Tongue (tissue), 2 donors: Measurements from ENCODE around the gene GYPC. TPM values are rescaled to one million over a fixed set of nuclear protein-coding genes. Genes with fewer than 3 reads are reported as not detected.
"Not testable (repeated sequence)": the region's sequence is repeated elsewhere in the genome, so short reads cannot be mapped to it uniquely, and the experiment has no call there.

Experiments used
- DNase-seq: peaks from one replicate; pipeline ENCODE4 v3.0.0-alpha.2; 2015
- total RNA-seq: library from RNA; depleted of rRNA; stranded (reverse); fragments of >200 nt; gene quantifications from one replicate; pipeline ENCODE4 v1.2.3, GENCODE V29; 2014

GYPC gene
- total RNA-seq, 1 donor from 2014 or later = 73.4 TPM

GRCh38 chr2:126671488-126671887 lies 15.5 kb downstream of the GYPC start:
- DNase-seq = no peak

- no peak for DNase-seq
Observed at GRCh38 chr2:126672980-126673605, 17.1 kb downstream of the GYPC start.

DNA sequence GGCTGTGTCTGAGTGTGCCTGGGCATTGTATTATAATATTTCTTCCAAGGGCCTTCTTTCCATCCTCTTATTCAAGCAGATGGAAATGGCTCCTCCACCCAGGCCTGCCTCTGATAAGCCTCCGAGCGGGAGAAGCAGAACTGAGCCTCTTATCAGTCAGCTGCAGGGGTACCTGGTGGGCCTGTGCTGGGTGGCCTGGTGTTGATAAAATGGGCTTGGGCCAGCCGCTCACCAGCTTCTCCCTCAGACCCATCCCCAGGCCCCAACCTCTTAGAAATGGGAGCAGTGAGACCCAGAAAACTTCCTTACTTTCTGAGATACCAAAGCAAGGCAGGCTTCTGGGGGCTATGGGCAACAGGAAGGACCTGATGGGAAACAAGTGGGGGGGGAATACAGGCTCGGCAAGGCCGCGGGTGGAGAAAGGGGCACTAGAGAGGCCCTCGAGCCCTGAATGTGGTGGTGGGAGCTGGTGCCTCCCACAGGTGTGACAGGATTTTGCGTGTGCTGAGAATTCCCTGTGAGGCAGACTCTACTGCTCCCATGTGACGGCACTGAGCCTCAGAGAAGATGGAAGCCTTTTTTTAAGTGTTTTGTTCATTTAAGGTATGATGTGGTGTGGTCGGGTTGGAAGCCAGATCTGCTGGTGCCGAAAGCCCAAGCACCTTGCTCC lies 18.3 kb downstream of the GYPC start:
- no peak for DNase-seq

DNA sequence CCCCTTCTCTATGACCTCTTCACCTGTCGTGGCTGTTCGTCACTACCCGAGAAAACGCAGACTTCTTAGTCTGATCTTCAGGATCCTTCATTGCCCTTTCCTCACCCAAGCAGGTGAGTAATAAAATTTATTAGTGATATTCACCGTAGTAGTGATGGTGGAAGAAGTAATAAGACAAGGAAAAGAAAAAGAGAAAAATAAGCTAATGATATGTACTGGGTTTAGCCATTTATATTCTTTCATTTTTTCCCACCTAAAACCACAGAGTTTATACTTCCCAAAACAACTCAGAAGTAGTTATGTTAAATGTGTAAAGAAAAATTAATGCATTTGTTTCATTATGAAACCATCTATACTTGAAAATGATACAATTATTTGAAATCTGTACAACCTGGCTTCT lies 19.7 kb downstream of the GYPC start:
- DNase-seq = no peak

DNA sequence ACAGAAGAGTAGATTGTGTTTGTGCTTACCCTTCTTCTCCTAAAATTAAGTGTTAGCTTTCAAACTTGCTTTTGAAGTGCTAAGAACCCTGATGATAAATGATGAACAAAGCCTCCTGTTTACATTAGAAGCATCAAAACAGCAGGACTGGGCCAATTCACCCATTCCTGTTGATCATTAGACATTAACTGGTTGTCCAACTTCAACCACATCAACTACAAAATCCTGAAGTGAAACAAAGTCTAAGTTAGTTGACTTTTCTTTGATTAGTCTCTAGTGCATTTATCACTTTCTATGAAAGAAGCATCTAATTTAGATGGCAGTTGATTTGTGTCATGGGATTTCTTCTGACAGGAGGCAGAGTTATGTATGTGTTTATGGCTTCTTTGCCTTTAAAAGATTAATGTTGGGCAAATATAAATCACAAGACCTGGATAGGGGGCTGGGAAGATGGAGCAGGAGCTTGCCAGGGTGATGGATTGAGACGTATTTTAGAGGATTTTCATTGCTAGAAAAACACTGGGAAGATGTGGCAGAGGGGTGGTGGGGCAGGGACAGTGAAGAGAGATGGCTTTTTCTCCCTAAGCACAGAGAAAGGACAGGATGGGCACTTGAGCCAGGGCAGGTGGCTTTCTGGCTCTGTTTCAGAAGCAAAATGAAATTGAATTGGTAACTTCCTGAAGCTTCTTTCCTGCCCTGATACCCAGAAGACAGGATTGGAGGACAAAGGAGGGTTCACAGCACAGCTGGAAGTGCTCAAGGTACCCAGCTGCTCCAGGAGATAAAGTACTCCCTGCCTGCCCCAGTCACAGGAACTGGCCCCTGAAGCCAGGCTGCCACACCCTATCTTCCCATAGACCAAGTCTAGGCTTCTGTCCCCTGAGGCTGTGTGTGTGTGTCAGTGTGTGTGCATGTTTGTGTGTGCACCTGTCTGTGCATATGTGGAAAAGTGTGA lies 20.5 kb downstream of the GYPC start:
- no peak for DNase-seq

GRCh38 chr2:126677176-126677538 lies 21.2 kb downstream of the GYPC start:
- no peak for DNase-seq

- no peak for DNase-seq
Observed at GRCh38 chr2:126678269-126679065, 22.5 kb downstream of the GYPC start.

GRCh38 chr2:126679094-126679713 lies 23.2 kb downstream of the GYPC start:
- no peak for DNase-seq

DNA sequence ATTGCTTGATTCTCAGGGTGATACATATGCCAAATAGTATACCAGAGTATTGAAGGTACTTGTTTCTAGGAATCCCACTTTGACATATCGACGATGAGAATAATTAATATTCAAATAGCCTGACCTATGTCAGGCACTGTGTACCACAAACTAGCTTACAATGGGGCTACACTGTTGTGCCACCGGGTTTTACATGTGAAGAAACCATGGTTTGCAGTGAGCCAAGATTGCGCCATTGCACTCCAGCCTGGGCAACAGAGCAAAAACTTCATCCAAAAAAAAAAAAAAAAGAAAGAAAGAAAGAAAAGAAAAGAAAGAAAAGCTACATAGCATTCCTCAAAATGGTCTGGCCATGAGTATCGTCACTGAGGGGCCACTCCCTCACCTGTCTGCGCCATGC lies 25.5 kb downstream of the GYPC start:
- no peak for DNase-seq

- DNase-seq = no peak
Observed at GRCh38 chr2:126685629-126686028, 29.7 kb downstream of the GYPC start.

DNA sequence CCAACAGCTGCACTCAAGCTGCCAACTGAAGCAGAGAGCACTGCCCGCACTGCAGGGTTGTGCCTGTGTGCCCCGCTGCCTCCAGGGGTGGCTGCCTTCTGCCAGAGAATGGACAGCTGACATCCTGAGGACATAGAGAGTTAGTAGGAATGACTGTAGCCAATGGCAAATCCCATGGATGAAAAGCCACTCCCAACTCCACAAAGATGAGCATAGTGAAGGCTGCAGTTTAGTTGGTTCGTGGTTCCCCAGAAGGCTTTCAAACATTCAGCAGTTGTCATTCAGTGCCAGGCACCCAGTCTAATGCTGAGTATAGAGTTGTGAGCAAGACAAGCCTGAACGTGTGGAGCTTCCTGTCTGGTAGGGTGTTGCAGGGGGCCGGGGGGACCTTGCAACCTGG lies 30.3 kb downstream of the GYPC start:
- no peak for DNase-seq

DNA sequence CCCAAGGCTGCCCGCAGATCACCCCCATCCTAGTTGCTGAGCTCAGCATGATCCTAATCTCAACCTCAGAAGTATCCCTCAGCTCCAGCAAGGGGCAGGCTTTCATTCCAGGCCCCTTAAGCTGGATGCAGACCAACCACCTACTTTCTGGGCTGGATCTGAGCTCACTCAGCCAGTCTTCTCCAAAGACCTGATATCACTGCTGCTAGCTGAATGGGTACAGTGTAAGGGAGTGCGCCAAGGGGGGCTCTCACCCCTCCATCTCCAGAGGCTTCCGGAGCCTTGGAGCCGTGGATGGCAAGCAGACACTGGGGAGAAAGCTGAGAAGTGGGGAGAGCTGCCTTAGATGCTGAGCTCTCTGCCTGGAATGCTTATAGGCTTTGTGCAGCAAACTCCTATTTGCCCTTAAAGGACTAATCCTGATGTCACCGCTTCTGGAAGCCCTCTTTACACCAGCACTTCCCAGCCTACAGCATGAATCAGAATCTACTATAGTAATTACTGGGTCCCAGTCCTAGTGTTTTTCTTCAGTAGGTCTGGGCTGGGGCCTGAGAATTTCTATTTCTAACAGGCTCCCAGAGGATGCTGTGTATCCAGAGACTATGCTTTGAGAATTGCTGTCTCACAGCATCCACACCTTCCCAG lies 31.0 kb downstream of the GYPC start:
- DNase-seq = no peak

GRCh38 chr2:126687503-126687902 lies 31.5 kb downstream of the GYPC start:
- no peak for DNase-seq

GRCh38 chr2:126688594-126688993 lies 32.6 kb downstream of the GYPC start:
- not testable (repeated sequence) for DNase-seq

DNA sequence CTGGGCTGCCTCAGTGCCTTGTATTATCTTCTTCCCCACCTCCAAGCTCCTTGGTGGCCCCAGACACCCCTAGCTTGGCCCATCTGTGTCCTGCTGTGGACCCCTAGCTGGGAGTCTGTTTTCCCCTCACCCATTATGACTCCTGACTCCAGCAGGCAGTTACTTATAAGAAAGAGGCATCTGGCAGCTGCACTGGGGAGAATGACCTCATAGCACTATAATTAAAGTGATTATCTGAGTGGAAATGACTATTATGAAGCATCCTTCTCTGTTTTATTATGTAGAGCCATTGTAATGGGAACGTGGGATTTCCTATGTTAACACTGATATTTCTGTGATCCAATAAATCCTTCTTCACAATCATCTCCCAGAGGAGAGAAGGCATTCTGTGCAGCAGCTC lies 36.3 kb downstream of the GYPC start:
- DNase-seq = not testable (repeated sequence)

- not testable (repeated sequence) for DNase-seq
Observed at GRCh38 chr2:126692934-126693592, 37.1 kb downstream of the GYPC start.

DNA sequence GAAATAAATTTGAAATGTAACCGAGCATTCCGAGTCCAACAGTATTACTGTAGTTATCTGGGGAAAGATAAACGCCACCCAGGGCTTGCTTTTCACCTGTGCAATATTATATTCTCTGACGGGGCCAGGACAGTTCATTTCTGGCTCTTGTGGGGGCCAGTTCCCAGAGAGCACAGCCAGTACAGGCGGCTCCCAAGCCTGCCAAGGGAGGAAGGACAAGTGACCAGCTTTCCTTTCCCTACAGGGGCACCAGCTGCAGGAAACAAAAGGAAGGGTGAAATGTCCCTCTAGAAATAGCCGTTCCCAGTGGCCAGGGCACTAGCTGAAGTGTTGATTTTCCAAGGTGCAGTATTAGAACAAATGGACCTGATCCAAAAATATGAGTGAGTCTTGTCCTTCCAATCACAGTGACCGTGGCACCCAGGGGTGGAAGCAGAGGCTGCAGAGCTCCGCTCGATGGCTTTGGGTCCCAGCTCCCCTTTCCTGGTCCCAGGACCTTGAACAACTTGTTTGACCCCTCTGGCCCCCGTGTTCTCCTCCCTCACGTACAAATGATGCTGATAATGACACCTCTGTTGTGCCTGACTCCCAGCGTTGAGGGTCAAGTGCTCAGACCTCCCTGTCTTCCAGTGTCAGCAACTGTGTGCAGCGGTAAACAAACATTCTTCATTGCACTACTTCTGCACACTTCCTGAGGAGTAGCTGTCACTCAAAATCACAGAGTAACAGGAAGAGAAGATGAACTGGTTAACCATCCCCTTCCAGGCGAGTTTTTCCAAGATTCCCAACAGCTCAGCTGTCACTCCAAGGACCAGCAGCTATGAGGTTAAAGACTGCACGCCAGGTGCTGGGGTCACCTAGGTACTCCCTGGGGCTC lies 40.9 kb downstream of the GYPC start:
- no peak for DNase-seq

DNA sequence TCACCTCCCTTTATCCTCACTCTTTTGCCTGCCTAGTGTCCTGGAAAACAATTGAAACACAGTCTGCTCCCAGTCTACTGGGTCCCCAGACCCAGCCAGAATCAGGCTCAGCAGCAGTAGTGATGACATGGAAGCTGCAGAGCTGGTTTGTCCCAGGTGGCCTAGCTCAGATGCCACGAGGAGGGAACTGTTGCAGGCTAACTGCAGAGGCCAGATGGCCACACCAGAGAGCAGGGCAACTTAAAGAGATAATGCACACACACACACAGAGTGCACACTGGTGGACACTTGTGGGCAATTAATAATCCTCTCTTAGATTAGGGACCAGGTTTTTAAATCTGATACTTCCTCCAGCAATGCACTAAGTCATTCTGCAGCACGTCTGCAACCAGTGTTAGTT lies 42.4 kb downstream of the GYPC start:
- no peak for DNase-seq

GRCh38 chr2:126699018-126699417 lies 43.1 kb downstream of the GYPC start:
- DNase-seq = no peak
